ENCODE measurements around the gene KRT33B.
A peak's percentile ranks its signal among the peaks of the same experiment; 100 is the strongest.
"Not testable (repeated sequence)": the region's sequence is repeated elsewhere in the genome, so short reads cannot be mapped to it uniquely, and the experiment has no call there.

Gene KRT33B

GRCh38 chr17:41393294-41393693, 23.7 kb upstream of the KRT33B start:
- DNase-seq: no peak

- DNase-seq: no peak
Measured at GRCh38 chr17:41392278-41392677, 22.7 kb upstream of the KRT33B start.

GRCh38 chr17:41391535-41391934, 21.9 kb upstream of the KRT33B start:
- DNase-seq: no peak

- DNase-seq: no peak
Measured at GRCh38 chr17:41390411-41390938, 20.9 kb upstream of the KRT33B start.

- DNase-seq: no peak
Measured at GRCh38 chr17:41387670-41388069, 18.1 kb upstream of the KRT33B start.

- no peak for DNase-seq
Measured at GRCh38 chr17:41386227-41386626, 16.6 kb upstream of the KRT33B start.

GRCh38 chr17:41383690-41384089, 14.1 kb upstream of the KRT33B start:
- no peak for DNase-seq

GRCh38 chr17:41382394-41382793, 12.8 kb upstream of the KRT33B start:
- no peak for DNase-seq

GRCh38 chr17:41381943-41382342, 12.3 kb upstream of the KRT33B start, which contains the start of gene KRT34:
Gene KRT34 (minus strand): TSS chr17:41382306. CDS start chr17:41382246, 60 bp downstream.
- DNase-seq: not testable (repeated sequence)

GRCh38 chr17:41380091-41380490, 10.5 kb upstream of the KRT33B start:
- DNase-seq: not testable (repeated sequence)

GRCh38 chr17:41377546-41377945, 7.9 kb upstream of the KRT33B start:
- no peak for DNase-seq

GRCh38 chr17:41369023-41369422, 590 bp downstream of the KRT33B start:
- DNase-seq: no peak

- DNase-seq: no peak
Measured at GRCh38 chr17:41367426-41368075, 2.1 kb downstream of the KRT33B start.

- DNase-seq: no peak
Measured at GRCh38 chr17:41366070-41366469, 3.5 kb downstream of the KRT33B start.

GRCh38 chr17:41363881-41364280, 5.7 kb downstream of the KRT33B start:
- no peak for DNase-seq

- no peak for DNase-seq
Measured at GRCh38 chr17:41360296-41360995, 9.2 kb downstream of the KRT33B start.

- DNase-seq: peak; percentile 24
Measured at GRCh38 chr17:41354536-41354935, 15.1 kb downstream of the KRT33B start.

- no peak for DNase-seq
Measured at GRCh38 chr17:41352597-41353366, 16.8 kb downstream of the KRT33B start.

- DNase-seq: no peak
Measured at GRCh38 chr17:41351177-41351576, 18.4 kb downstream of the KRT33B start.

- DNase-seq: not testable (repeated sequence)
Measured at GRCh38 chr17:41350381-41350878, 19.2 kb downstream of the KRT33B start, which contains the start of gene KRT33A. Gene KRT33A (minus strand): TSS chr17:41350828. CDS start chr17:41350767, 61 bp downstream.

GRCh38 chr17:41347869-41348760, 21.5 kb downstream of the KRT33B start:
- no peak for DNase-seq

- DNase-seq: not testable (repeated sequence)
Measured at GRCh38 chr17:41346421-41346820, 23.2 kb downstream of the KRT33B start.

All from OCI-M1 (cell line).